ENCODE results near the gene PAMR1.

The PAMR1 gene

DNA sequence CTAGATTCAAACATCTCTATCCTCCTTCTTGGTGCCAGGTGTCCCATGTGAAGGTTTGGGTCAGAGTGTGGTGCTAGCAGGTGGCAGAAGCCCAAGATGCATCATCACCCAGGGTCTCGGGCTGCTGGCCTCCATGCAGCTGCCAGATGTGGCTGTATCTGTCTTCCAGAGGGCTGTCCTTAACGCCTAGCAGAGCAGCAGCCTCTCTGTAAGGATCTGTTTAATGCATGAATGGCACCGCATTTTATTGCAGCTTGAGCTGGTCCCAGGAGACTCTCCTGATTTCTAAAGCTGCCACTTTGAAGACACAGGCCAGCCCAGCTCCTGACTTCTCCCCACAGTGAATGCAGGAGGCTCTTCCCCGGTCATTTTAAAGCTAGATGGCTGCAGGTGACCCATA, 132.3 kb downstream of the PAMR1 start:
- DNase-seq: no peak

- DNase-seq: peak; percentile 60
These were observed 133.3 kb downstream of the PAMR1 start for GRCh38 chr11:35391922-35392688.

GRCh38 chr11:35390737-35391682, 134.4 kb downstream of the PAMR1 start:
- no peak for DNase-seq

GRCh38 chr11:35389897-35390465, 135.4 kb downstream of the PAMR1 start:
- DNase-seq: no peak

DNA sequence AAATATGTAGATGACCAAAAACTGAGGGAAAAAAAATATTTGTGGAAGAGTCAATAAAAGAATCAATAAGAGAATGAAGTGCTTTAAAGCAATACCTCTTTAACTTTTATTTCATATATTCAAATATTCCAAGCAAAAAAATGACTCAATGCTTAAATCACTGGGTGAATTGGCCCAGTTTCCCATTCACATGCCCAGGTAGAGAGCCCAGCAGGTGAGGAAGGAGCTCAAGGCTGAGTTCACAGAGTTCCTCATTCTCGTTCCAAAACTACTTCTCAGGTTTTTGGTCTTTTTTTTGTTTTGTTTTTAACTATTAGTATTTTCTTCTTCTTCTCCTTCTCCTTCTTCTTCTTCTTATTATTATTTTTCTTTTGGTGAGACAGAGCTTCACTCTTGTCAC, 136.3 kb downstream of the PAMR1 start:
- no peak for DNase-seq

DNA sequence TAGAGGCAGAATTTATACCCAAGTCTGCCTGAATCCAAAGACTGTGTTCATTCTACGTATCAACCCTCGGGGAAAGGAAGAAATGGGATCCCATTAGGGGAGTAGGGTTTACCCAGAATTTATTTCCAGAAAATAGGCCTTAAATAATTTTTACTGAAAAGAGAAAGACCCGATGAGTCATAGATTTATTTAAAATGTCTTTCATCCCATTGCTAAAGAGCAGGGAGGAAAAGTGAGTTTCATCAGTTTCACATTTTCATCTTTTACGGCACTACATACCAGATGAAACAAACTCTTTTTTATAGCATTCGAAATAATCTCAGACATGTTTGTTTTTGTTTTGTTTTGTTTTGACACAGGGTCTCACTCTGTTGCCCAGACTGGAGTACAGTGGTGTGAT, 137.4 kb downstream of the PAMR1 start:
- DNase-seq: no peak

DNA sequence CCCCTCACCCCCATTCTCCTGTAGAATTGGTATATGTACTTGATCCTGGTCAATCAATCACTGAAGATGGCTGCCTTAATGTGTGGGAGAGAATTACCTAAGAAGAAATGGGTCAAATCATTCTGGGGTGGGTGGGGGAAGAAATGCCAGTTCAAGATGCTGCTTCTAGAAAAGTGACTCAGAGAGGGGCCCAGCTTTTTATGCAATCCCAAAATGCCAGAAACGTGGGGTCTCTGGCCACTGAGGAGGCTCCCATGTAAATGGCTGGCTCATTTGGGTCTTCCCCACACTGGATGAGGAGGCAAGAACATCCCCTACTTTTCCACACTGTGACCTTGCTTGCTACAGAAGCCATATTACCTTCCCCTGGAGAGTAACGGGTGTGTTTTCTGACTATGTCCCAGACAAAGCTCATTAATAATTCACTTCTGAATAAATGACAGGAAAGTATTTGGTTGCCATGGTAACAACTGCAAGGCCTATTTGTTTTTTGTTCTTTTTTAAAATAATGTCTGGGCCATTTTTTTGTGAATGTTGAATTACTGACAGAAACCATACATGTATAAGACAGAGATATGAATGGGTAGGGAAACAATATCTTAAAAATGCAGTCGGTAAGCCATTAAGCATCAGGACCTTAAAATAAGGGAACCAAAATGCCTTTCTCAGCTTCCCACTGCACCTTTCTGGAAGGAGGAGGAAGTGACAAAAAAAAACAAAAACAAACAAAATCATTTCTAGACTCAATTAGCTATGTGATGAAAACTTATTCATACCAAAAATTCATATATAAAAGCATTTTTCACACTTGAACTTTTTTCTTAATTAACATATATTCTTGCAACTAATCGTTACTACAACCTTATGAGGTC, 138.1 kb downstream of the PAMR1 start:
- DNase-seq: no peak

DNA sequence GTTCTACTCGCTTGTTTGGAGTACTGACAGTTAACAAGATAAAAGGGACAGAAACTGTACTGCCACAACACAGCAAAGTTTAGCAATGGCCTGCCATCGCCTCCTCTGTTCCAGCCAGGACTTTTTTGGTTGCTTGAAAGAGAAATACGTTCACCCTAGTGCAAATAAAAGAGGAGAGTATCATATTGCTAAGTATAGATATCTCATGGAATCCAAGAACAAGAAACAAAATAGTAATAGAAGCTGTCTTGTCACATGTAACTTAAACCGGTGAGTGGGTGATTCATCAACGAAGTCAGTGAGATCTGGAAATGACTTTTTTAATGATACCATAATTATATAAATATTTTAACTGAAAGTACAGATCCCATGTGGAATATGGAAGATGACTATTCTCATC, 141.5 kb downstream of the PAMR1 start:
- DNase-seq: no peak
